ENCODE measurements around the gene ASF1B.

ASF1B gene

DNA sequence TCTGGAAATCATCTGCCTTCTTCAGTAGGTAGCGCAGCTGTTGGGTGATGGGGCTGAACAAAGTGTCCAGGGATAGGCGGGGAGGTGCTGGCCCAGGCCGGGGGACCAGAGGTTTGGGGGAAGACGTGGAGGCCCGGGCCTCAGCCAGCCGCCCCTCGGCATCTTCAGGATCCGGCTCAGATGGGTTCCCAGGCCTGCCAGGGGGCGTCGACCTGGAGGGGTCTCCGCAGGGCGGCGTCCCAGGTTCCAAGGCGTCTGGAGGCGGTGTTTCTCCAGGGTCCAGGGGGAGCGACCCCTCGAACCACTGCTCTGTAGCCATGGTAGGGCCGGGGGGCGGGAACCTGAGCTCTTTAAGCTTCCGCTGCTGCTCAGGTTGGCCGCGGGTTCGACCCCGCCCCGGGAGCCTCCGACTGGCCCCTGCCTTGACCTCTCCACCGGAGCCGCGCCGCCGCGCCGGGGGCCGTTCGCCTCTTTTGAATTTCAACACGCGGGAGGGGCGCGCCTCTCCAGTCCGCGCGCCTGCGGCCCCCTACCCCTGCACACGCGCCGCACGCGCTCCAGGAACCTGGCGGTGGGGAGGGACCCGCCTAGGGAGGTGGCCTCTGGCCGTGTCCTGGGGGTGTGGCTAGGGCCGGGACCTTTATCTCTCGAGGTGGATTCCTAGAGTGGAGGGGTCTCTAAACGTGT lies 50.9 kb downstream of the ASF1B start, which contains the start of gene C19orf67:
C19orf67 (minus strand) TSS at position 475 of the 687 bp plus-strand sequence; CDS start at position 319, 156 bp downstream.
- DNase-seq (ENCODE audit: low read depth) = no peak

DNA sequence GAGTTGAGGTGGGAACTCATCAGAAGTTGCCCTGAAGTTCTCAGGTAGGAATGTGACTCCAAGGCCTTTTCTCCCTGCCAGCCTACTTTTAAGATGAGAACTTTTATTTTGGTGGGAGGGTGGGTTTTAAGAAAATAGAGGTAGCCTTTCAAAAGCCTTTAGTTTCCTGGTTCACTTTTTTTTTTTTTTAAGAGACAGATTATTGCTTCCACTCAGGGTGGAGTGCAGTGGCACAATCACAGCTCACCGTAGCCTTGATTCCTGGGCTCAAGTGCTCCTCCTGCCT lies 53.8 kb downstream of the ASF1B start:
- DNase-seq (ENCODE audit: low read depth) = no peak

DNA sequence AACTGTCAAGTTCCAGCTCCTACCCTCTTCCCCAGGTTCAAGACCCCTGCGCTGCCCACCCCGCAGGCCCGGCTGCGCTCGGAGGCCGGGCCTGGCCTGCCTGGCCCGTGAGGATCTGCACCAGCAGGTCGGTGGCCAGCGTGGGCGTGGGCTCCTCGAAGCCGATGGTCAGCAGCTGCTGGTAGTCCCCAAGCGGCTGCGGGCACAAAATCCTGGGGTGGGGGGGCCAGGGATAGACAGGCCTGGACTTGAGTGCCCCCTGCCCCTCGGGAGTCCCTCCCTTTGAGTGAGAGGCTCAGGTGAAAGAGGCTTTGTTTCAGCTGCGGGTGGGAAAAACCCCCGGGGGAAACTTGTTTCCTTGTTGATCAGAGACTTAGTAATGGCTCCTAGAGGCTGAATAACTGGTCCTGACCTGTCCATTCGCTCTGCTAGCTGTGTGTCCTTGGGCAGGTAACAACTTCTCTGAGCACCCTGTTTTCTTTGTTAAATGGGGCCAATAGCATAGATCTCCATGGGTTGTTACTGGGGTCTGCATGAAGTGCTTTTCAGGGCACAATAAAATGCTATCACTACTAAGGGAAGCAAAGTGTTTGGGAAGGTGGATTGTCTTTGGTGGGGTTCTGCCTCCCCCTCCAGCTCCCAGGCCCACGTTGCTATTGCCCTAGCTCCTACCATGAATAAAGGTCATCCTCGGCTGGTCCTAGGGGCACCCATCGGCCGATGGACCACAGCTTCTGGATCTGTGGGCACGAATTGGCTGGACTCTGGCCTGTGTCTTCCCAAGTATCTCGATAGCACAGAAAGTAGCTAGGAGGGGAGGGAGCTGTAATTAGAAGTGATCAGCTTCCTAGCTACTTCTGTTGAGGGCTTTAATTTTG lies 54.4 kb downstream of the ASF1B start:
- no peak for DNase-seq (ENCODE audit: low read depth)

DNA sequence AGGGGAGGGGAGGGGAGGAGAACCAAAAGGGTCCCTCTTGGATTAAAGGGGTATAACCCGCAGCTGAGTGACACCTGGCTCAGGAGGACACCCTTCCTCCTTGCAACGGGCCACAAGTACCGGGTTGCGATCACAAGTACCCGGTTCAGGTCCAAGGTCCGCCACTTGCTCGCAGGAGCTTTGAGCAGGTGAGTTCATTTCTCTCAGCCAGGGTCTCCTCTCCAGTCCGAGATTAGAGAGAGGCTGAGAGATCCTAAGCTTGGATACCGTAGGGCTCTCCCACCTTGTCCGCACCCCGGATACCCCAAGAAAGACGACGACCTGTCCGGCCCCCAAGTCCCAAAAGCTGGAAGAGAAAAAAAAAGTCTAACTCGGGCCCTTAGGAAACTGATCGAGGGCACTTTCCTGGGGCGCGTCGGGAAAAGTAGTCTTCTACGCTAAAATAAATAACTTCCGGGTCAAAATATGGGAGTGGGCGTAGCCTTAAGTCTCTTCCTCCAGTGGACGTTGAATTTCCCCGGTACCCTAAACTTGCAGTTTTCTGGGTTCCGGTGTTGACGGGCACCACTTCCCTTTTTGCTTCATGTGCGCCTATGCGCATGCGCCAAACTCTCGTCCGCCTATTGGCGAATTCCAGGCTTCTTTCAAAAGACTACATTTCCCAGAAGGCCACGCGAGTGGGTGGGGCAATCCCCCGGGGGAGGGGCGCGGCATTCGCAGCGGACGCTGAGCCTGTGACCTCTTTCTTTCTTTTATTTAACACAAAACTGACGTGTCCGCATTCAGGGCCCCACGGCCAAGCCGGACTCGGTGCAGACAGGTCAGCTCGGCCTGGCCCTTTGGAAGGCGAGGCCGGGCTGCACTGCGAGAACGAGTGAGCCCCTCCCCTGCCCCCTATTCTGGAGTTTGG lies 55.2 kb downstream of the ASF1B start:
- peak; percentile 97 for DNase-seq (ENCODE audit: low read depth)

DNA sequence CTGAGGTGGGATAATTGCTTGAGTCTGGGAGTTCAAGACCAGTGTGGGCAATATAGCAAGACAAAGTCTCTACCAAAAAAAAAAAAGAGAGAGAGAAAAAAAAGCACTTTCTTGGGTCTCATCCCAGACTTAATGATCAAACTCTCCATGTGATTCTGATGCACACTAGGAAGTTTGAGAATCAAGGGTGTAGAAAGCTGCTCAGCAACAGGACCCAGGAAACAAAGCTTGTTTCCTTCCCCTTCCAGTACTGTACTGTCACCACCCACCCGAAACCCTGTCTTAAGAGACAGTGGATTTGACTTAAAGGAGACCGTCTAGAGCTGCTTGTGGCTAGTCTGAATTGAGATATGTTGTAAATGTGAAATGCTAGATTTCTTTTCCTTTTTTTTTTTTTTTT lies 58.0 kb downstream of the ASF1B start:
- DNase-seq (ENCODE audit: low read depth) = no peak

DNA sequence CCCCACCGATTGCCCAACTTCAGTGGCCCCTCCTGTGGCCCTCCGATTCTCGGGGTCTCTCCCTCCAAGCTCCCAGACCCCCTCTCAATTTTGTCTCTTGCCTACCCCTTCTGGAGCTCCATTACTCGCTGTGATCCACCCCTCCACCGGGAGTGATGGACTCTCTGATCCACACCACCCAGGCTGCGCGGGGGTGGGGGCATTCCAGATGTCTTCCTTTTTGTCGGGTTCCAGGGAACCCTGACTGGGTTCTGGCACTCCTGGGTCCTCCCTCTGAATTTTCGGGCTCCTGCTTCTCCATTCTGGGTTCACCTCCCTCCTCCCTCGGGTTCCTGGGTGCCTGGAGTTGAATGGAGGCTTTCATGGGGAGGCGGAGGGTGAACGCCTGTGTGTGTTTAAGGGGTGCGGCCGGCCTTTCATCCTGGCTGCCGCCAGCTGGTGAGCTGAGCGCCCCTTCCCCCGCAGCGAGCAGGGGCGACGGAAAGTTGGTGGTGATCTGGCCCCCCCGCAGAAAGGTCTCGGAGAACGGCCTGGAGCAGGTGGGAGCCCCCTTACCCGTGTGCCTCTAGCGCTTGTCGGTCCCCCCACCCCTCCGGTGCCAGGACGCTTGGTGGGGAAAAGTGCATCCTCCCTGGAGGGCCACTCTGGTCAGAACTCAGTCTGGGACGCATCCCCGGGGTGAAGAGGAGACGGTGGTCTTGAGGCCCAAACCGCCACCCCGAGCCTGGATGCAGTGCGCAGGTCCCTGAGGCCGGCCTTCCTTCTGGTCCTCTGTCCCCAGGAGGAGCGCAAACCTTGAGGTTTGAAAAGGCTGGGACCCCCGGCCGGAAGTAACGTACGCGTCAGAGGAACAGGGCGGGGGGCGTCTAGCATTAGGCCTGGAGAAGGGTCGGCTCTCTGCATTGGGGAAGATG lies 62.2 kb downstream of the ASF1B start:
- no peak for DNase-seq (ENCODE audit: low read depth)

DNA sequence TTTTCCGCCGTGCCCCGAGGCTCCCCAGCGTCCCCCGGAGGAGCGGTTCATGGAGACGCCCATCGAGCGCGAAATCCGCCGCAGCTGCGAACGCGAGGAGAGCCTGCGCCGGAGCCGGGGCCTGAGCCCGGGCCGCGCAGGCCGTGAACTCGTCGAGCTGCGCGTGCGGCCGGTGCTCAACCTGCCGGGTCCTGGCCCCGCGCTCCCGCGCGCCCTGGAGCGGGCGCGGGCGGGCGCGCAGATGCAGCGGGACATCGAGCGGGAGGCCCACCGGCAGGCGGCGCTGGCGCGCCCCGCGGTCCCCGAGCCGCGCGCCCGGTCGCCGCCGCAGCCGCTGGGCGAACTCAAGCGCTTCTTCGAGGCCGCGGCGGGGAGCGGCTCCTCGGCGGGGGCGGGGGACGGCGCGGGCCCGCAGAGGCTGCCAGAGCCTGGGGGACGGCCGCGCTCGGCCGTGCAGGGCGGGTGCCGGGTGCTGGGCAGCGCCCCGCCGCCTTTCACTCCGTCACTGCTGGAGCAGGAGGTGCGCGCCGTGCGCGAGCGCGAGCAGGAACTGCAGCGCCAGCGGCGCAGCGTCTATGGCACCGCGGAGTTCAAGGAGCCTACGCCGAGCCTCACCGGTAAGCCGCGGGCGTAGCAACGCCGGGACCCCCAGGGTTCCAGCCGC lies 63.0 kb downstream of the ASF1B start:
- peak; percentile 55 for DNase-seq (ENCODE audit: low read depth)

DNA sequence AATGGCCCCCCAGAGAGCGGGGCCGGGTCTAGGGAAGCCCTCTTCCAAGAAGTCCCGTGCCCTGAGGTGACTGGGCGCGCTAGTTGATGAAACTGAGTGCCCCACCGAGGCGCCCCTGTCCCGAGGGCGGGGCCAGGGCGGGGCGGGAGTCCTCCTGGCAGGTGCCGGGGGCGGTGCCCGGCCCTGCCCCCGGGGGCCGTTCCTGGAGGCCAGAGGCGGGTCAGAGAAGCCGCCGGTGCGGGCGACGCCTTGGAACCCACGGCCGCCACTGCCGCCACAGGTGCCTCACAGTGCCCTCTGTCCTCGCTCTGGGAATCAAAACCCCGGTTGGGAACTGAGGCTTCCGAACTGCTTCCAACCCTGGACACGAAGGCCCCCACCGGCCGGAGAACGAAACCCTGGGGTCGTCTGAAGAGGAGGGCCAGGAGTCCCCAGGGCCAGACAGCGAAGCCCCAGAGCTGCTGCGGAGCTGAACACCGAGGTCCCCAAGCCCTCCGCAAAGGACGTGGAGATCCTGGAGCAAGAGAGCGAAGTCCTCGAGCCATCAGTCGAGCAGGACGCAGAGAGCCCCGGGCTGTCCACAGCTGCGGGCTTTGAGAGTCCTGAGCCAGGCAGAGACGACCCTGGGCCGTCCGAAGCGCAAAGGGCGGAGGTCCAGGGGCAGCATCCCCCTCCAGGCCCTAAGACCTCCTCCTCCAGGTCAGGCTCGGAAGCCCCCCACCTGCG lies 63.7 kb downstream of the ASF1B start, which contains the start of gene MISP3:
MISP3 (plus strand) TSS at position 252 of the 726 bp plus-strand sequence. CDS start 524 bp downstream, outside the sequence.
- DNase-seq (ENCODE audit: low read depth) = no peak

DNA sequence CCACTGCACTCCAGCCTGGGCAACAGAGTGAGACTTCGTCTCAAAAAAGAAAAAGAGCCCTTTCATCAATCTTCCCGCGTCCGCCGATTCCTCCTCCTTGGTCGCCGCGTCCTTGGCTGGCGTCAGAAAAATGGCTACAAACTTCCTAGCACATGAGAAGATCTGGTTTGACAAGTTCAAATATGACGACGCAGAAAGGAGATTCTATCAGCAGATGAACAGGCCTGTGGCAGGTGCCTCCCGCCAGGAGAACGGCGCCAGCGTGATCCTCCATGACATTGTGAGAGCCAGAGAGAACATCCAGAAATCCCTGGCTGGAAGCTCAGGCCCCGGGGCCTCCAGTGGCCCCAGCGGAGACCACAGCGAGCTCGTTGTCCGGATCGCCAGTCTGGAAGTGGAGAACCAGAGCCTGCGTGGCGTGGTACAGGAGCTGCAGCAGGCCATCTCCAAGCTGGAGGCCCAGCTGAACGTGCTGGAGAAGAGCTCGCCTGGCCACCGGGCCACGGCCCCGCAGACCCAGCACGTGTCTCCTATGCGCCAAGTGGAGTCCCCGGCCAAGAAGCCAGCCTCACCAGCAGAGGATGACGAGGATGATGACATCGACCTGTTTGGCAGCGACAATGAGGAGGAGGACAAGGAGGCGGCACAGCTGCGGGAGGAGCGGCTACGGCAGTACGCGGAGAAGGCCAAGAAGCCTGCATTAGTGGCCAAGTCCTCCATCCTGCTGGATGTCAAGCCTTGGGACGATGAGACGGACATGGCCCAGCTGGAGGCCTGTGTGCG lies 65.9 kb downstream of the ASF1B start:
- no peak for DNase-seq (ENCODE audit: low read depth)

Measured in stimulated activated CD8-positive, alpha-beta memory T cell treated with anti-CD3 and anti-CD28 coated beads, Interleukin-15, amount 100 ng/mL, for 24 hours (primary cell).